UCSD-AML1 (cell line): ENCODE measurements around the gene SIK2.

ENCODE experiments used
- DNase-seq: peaks from one replicate; lab custom pipeline; 2025; ENCODE audit not compliant: unreplicated experiment; lab: John Stamatoyannopoulos, UW

SIK2 gene

DNA sequence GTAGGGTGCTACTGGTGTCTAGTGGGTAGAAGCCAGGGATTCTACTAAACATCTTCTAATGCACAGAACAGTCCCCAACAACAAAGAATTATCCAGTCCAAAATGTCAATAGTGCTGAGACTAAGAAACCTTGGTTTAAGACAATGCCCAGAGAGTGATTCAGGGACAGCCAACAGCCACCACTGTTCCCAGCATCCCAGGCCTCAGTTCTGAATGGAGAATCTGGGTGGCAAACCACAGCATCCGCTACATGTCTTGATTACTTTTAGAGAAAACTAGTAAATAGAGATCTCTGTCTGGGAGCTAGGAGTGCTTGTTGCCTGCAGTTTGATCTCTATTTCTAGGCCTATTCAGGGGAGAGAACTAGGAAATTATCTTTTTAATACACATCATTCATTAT, 20.9 kb upstream of the SIK2 start:
- no peak for DNase-seq

- no peak for DNase-seq
These were observed 20.1 kb upstream of the SIK2 start for GRCh38 chr11:111582163-111582562.

DNA sequence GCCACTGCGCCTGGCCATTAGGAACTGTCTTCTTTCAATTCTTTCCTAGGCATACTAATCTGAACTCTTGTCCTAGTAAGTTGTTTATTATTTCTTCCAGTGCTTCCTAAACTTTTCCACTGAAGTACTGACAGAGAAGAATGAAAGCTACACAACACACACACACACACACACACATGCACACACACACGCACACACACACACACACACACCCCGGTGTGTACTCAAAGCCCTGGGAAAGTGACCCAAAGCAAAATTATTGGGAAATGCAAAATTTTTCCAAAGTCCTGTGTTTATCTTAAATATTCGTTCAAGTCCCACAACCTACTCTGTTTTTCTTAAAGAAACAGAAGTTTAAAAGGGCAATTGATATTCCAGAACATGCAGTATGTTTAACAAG, 19.4 kb upstream of the SIK2 start:
- no peak for DNase-seq

DNA sequence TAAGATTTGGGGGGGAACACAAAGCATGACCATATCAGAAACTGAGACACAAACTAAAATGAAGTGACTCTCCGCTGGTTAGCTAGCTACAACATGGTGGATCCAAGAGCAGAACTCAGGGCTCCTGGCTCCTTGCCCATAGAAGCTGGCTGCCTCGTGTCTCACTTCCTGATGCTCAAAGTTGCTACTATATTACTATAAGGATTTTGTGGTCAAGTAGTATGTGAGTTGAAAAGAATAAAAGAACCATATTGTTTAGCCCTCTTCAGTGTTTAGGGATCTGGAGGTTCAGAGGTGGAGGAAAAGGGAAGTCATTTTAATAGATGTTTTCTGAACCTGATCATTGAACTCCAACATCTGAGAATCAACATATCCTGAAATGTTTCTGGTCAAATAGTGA, 16.9 kb upstream of the SIK2 start:
- DNase-seq, result no peak

DNA sequence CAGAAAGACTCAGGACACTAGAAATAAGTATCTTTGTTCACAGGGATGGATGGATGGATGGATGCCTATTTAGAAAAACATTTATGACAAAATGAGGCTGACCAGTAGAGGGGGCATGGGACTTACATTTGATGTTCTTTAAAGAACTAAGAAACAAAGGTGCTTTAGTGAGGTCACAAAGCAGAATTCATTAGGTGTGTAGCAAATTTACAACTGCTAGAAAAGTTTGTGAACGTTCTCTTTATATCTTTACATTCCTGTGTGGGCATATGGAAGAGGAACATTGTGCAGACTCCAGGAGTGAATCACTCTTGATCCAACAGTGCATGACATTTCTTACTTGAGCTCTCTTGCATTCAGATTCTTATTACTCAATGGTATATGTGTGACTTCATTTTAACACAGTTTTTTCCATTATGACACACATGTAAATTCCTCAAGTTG, 15.8 kb upstream of the SIK2 start:
- no peak for DNase-seq

DNA sequence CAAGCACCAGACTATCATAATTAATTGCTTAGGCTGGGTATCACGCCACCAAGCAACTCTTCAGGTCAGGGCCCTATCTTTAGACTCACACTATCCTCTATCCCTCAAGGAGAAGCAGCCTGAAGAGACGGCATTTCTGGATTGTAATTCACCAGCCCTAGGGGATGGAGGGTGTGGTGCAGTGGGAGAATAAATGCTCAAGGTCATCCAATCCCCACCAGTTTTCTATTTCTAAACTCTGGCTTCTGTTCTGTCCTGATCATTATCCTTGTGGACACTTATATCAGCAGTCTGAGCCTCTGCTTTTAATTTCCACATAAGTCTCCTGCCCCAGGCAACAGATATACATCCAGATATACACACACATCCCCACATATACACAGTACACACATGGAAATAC, 13.1 kb upstream of the SIK2 start:
- DNase-seq, result no peak

- no peak for DNase-seq
These were observed 12.3 kb upstream of the SIK2 start for GRCh38 chr11:111589886-111590499.

DNA sequence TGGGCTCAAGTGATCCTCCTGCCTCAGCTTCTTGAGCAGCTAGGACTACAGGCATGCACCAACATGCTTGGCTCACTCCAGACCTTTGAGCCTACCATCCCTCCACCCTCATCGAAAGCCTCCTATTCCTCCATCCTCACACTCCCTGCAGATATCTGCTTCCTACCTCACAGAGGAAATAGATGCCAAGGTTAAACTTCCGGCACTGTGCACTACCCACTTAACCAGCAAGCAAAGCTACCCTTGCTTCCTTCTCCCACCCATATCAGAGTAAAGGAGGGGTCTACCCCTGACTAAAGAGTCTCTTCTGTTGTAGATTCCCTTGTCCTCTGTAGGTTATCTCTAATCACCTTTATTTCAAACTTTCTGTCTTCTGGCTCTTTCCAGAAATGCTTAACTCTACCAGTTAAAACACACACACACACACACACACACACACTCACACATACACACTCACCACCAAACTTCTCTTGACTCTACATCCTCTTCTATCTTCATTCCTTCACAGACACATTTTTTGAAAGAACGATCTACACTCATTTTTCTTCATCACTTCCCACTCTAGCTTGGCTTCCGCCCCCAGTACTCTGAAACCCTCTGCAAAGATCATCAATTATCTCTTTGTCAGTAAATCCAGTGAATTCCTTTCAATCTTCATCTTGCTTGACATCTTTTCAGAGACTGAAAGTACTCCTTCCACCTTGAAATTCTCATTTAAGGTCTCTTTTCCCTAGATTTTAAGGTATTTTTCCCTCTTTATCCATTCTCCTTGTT, 10.9 kb upstream of the SIK2 start:
- DNase-seq, result no peak

DNA sequence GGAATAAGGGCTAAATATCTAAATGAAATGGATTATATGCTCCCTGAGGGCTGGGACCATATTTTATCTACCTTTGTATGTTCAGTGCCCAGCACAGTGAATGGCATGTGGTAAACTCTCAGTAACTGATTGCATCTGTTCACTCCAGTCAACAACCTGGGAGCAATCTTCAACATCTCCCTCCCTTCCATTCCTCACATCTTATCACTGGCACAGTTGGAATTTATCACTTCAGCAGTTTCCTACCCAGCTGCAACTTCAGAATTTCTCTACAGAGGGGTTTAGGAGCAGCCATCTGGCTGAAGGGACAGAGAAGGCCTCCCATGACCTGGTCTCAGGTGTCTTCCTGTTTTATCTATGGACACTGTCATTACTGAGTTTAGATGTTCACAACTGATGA, 9.8 kb upstream of the SIK2 start:
- DNase-seq, result no peak

DNA sequence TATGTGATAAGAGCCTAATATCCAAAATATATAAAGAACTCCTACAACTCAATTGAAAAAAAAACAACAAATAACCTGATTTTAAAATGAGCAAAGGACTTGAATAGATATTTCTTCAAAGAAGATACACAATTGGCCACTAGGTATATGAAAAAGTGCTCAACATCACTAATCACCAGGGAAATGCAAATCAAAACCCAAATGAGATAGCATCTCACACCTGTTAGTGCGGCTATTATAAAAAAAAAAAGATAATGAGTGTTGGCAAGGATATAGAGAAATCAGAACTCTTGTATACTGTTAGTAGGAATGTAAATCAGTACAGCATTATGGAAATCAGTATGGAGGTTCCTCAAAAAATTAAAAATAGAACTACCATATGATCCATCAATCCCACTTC, 5.9 kb upstream of the SIK2 start:
- no peak for DNase-seq

- no peak for DNase-seq
These were observed 4.1 kb upstream of the SIK2 start for GRCh38 chr11:111598148-111598547.

GRCh38 chr11:111598559-111598958, 3.7 kb upstream of the SIK2 start:
- no peak for DNase-seq

DNA sequence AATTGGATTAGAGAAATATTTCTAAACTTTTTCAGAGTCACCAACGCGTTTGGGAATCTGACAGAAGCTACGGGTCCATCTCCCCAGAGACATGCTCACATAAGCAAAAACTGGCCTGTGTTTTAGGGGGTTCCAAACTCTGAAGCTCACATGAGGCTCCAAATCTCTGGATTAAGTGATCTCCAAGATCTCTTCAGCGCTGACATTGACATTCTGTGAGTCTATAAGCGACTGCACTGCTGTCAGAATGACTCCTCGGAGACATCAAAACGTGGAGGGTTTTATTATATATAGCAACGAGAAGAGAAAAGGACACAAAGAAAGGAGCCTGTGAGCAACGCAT, 642 bp upstream of the SIK2 start:
- DNase-seq, result no peak

GRCh38 chr11:111602865-111603610, 789 bp downstream of the SIK2 start:
- peak; percentile 68 for DNase-seq

GRCh38 chr11:111603611-111604130, 1.4 kb downstream of the SIK2 start:
- no peak for DNase-seq

DNA sequence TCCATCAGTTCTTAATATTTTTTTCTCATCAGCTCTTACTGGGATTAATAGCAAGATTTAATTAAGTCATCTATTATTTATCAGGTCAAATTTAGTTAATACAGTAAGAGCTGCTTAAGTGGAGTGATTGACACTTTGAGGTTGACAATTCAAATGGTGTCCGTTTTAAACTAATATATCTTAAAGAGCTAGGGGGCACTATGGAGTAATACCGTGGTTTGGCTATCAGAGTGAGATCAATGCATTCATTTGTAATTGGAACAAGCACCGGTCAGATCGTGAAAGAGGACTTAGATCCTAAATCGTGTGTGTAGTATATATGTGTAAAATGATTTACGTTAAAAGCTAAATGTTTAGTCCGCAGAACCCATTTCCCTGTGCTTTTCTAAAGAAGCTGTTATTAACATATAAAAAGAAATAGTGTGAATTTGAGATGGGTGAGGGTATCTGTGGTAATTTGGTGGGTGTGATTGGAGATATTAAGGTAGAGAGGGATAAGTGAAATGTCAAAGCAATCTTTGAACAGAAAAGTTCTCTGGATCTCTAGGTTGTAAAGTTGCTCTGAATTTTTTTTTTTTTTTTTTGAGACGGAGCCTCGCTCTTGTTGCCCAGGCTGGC, 2.3 kb downstream of the SIK2 start:
- no peak for DNase-seq

- no peak for DNase-seq
These were observed 3.4 kb downstream of the SIK2 start for GRCh38 chr11:111605681-111606080.

GRCh38 chr11:111606986-111607385, 4.7 kb downstream of the SIK2 start:
- no peak for DNase-seq

GRCh38 chr11:111607751-111608150, 5.5 kb downstream of the SIK2 start:
- DNase-seq, result no peak

- DNase-seq, result no peak
These were observed 10.0 kb downstream of the SIK2 start for GRCh38 chr11:111612224-111612623.

GRCh38 chr11:111617286-111617685, 15.0 kb downstream of the SIK2 start:
- no peak for DNase-seq

GRCh38 chr11:111620518-111620917, 18.3 kb downstream of the SIK2 start:
- DNase-seq, result no peak
